Dendritic cell treated with granulocyte-macrophage colony-stimulating factor and Interleukin-4, amounts not matched to agents 40 ng/mL and 50 ng/mL, for 4 days (primary cell): ENCODE measurements around the gene HERC3.

Source experiments
- H3K27ac Mint-ChIP-seq: one replicate; pipeline ENCODE4 v1.8.0; 2022; ENCODE audit warnings: mild to moderate bottlenecking, mixed read lengths
- H3K27me3 Mint-ChIP-seq: one replicate; pipeline ENCODE4 v1.8.0; 2022; ENCODE audit warnings: mild to moderate bottlenecking, mixed read lengths
- H3K36me3 Mint-ChIP-seq: one replicate; pipeline ENCODE4 v1.8.0; 2022; ENCODE audit warnings: low read depth, mixed read lengths
- H3K4me1 Mint-ChIP-seq: one replicate; pipeline ENCODE4 v1.8.0; 2022; ENCODE audit warnings: low read depth, mixed read lengths
- H3K4me3 Mint-ChIP-seq: one replicate; pipeline ENCODE4 v1.8.0; 2022; ENCODE audit warnings: mild to moderate bottlenecking, moderate library complexity, mixed read lengths
- H3K9me3 Mint-ChIP-seq: one replicate; pipeline ENCODE4 v1.8.0; 2022; ENCODE audit warnings: mixed read lengths
- intact Hi-C: fragments of 100-400 bp; cut with micrococcal nuclease; formaldehyde crosslinking; loops from one replicate; pipeline ENCODE4 v1.15.0; 2022

HERC3 gene

GRCh38 chr4:88591787-88592599, at the start of gene HERC3:
Gene HERC3, plus strand, starts transcription at chr4:88592480. Its CDS starts 13,344 bp downstream, at chr4:88605824.
- intact Hi-C loops, result loop anchor here (5.0 kb wide), 1 partner anchor 585 kb away; the partner anchor contains the start of gene PKD2
- Mint-ChIP-seq H3K4me1 (peaks cover 39% of the 10 kb centered on the region), H3K27me3 (no peaks in the 10 kb centered on the region), H3K27ac (peak within 1 kb of the TSS; percentile 98), H3K9me3 (no peaks in the 10 kb centered on the region), H3K4me3 (peak within 1 kb of the TSS; percentile 85), H3K36me3 (peaks cover 36% of the 10 kb centered on the region)

GRCh38 chr4:88549815-88550214, 42.5 kb upstream of the HERC3 start:
- intact Hi-C loops, result loop anchor here (5.0 kb wide), 1 partner anchor 92 kb away; no protein-coding TSS in a partner anchor
- no peaks in the 10 kb centered on the region for H3K4me1 Mint-ChIP-seq
- H3K4me3 Mint-ChIP-seq, result no peak overlapping the region
- no peaks in the 10 kb centered on the region for H3K36me3 Mint-ChIP-seq
- peaks cover 12% of the 10 kb centered on the region for H3K9me3 Mint-ChIP-seq
- no peak overlapping the region for H3K27ac Mint-ChIP-seq
- no peaks in the 10 kb centered on the region for H3K27me3 Mint-ChIP-seq

GRCh38 chr4:88567591-88567990, 24.7 kb upstream of the HERC3 start:
- Mint-ChIP-seq H3K9me3 (no peaks in the 10 kb centered on the region), H3K36me3 (no peaks in the 10 kb centered on the region), H3K27me3 (no peaks in the 10 kb centered on the region), H3K27ac (no peak overlapping the region), H3K4me1 (peaks cover 12% of the 10 kb centered on the region), H3K4me3 (no peak overlapping the region)
- intact Hi-C loops, result no loop called here

DNA sequence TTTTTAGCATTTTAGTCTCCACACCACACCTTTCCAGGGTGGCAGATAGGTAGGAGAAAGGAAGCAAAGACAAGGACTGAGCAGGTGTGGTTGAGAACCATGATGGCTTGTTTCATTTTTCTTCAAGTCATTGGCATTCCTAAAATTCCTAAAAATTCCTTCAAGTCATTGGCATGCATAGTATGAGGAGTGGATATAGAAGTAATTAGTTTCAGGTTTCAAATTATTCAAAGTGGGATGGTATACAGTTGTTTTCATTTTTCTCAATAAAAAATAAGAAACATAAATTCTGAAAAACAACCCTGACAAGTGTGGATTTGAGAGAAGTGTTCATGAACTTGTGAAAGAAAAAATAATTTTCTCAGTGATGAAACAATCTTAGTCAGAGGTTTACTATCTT, 22.3 kb upstream of the HERC3 start:
- Mint-ChIP-seq H3K27ac (no peak overlapping the region), H3K36me3 (no peaks in the 10 kb centered on the region), H3K4me1 (peaks cover 6% of the 10 kb centered on the region), H3K27me3 (no peaks in the 10 kb centered on the region), H3K9me3 (no peaks in the 10 kb centered on the region), H3K4me3 (no peak overlapping the region)
- intact Hi-C loops, result no loop called here

- Mint-ChIP-seq H3K4me1 (peaks cover 6% of the 10 kb centered on the region), H3K27ac (no peak overlapping the region), H3K36me3 (no peaks in the 10 kb centered on the region), H3K9me3 (no peaks in the 10 kb centered on the region), H3K27me3 (no peaks in the 10 kb centered on the region), H3K4me3 (no peak overlapping the region)
- intact Hi-C loops, result no loop called here
These were observed 18.9 kb upstream of the HERC3 start for GRCh38 chr4:88573276-88573980.

- Mint-ChIP-seq H3K4me3 (no peak overlapping the region), H3K36me3 (no peaks in the 10 kb centered on the region), H3K9me3 (no peaks in the 10 kb centered on the region), H3K4me1 (peaks cover 6% of the 10 kb centered on the region), H3K27me3 (no peaks in the 10 kb centered on the region), H3K27ac (no peak overlapping the region)
- intact Hi-C loops, result no loop called here
These were observed 18.3 kb upstream of the HERC3 start for GRCh38 chr4:88573995-88574394.

- no peaks in the 10 kb centered on the region for H3K27me3 Mint-ChIP-seq
- H3K36me3 Mint-ChIP-seq, result no peaks in the 10 kb centered on the region
- intact Hi-C loops, result no loop called here
- no peaks in the 10 kb centered on the region for H3K9me3 Mint-ChIP-seq
- H3K27ac Mint-ChIP-seq, result no peak overlapping the region
- no peaks in the 10 kb centered on the region for H3K4me1 Mint-ChIP-seq
- H3K4me3 Mint-ChIP-seq, result no peak overlapping the region
These were observed 17.1 kb upstream of the HERC3 start for GRCh38 chr4:88575186-88575585.

GRCh38 chr4:88582493-88582892, 9.8 kb upstream of the HERC3 start:
- Mint-ChIP-seq H3K4me1 (peaks cover 8% of the 10 kb centered on the region), H3K9me3 (no peaks in the 10 kb centered on the region), H3K27ac (no peak overlapping the region), H3K4me3 (no peak overlapping the region), H3K36me3 (no peaks in the 10 kb centered on the region), H3K27me3 (no peaks in the 10 kb centered on the region)
- intact Hi-C loops, result no loop called here

DNA sequence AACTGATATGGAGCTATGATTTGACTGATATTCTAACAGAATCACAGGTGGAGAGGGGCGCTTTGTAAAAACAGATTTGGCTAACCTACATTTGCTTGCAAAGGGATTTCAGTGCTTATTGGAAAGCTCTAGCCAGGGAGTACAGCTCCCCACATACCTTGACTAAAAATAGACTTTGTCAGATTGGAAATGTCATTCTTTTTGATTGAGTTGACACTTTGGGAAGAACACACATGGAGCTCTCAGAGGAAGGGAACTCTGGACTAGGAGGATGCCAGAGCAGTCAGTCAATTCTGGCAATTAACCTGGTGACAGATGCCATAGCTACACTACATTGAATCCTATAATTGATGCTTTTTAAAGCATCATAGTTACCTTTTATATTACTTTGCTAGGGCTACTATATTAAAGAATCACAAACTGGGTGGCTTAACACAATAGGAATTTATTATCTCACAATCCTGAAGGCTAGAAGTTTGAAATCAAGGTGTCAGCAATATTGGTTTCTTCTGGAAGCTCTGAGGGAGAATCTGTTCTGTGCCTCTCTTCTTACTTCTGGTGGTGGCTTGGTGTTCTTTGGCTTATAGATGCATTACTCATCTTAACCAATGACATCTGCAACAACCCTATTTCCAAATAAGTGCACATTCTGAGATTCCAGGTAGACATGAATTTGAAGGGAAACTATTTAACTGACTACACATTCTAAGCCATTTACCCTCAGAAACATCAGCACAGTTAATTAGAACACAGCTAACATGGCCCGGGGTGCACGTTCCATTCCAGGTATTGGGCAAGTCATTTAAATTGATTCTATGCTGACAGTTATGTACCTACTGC, 8.4 kb upstream of the HERC3 start:
- no peaks in the 10 kb centered on the region for H3K27me3 Mint-ChIP-seq
- H3K36me3 Mint-ChIP-seq, result no peaks in the 10 kb centered on the region
- no peak overlapping the region for H3K4me3 Mint-ChIP-seq
- intact Hi-C loops, result no loop called here
- no peaks in the 10 kb centered on the region for H3K9me3 Mint-ChIP-seq
- H3K4me1 Mint-ChIP-seq, result peaks cover 8% of the 10 kb centered on the region
- H3K27ac Mint-ChIP-seq, result no peak overlapping the region

- Mint-ChIP-seq H3K27ac (no peak overlapping the region), H3K36me3 (no peaks in the 10 kb centered on the region), H3K4me3 (no peak overlapping the region), H3K9me3 (no peaks in the 10 kb centered on the region), H3K4me1 (peaks cover 8% of the 10 kb centered on the region), H3K27me3 (no peaks in the 10 kb centered on the region)
- intact Hi-C loops, result no loop called here
These were observed 7.8 kb upstream of the HERC3 start for GRCh38 chr4:88584471-88584900.

DNA sequence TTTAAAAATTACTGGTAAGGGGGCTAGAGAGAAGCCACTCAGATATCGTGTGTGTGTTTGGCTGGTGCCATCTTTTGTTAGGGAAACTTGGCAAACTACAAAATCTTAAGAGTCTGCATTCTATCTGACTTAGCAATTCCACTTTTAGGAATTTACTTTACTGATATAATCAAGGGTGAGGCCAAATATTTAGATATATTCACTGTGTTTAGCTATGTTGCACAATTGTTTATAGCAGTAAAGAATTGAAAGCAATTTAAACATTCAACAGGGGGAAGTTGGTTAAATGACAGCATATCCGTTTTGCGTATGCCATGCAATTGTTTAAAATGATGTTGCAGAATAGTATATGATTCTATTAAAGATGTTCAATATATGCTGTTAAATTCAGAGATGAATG, 6.4 kb upstream of the HERC3 start:
- H3K27me3 Mint-ChIP-seq, result no peaks in the 10 kb centered on the region

DNA sequence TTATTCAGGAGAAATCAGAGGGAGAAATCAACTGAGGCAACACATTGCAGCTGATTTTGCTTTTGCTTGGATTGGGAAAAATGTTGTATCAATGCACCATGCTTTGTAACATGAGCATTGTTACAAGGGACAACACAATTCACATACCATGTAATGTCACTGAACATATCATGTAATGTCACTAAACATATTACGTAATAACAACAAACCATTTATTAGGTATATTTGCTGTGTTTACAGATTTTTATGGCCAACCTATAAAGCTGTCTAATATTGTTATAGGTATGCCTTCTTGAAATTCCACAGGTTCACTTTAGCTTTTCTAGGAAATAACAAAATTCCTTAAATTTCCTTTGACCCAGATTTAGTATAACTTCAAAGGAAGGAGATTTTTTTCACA, 5.0 kb upstream of the HERC3 start:
- no peak overlapping the region for H3K4me3 Mint-ChIP-seq
- H3K27ac Mint-ChIP-seq, result no peak overlapping the region
- no peaks in the 10 kb centered on the region for H3K27me3 Mint-ChIP-seq
- H3K9me3 Mint-ChIP-seq, result no peaks in the 10 kb centered on the region
- peaks cover 16% of the 10 kb centered on the region for H3K4me1 Mint-ChIP-seq
- intact Hi-C loops, result loop anchor here (5.0 kb wide), 1 partner anchor 55 kb away; no protein-coding TSS in a partner anchor
- peaks cover 7% of the 10 kb centered on the region for H3K36me3 Mint-ChIP-seq

More for the DNA sequence above, 6.4 kb upstream of the HERC3 start:
- no peaks in the 10 kb centered on the region for H3K36me3 Mint-ChIP-seq
- intact Hi-C loops, result loop anchor here (5.0 kb wide), 1 partner anchor 54 kb away; no protein-coding TSS in a partner anchor
- H3K27ac Mint-ChIP-seq, result no peak overlapping the region
- no peak overlapping the region for H3K4me3 Mint-ChIP-seq
- H3K9me3 Mint-ChIP-seq, result no peaks in the 10 kb centered on the region
- peaks cover 8% of the 10 kb centered on the region for H3K4me1 Mint-ChIP-seq

DNA sequence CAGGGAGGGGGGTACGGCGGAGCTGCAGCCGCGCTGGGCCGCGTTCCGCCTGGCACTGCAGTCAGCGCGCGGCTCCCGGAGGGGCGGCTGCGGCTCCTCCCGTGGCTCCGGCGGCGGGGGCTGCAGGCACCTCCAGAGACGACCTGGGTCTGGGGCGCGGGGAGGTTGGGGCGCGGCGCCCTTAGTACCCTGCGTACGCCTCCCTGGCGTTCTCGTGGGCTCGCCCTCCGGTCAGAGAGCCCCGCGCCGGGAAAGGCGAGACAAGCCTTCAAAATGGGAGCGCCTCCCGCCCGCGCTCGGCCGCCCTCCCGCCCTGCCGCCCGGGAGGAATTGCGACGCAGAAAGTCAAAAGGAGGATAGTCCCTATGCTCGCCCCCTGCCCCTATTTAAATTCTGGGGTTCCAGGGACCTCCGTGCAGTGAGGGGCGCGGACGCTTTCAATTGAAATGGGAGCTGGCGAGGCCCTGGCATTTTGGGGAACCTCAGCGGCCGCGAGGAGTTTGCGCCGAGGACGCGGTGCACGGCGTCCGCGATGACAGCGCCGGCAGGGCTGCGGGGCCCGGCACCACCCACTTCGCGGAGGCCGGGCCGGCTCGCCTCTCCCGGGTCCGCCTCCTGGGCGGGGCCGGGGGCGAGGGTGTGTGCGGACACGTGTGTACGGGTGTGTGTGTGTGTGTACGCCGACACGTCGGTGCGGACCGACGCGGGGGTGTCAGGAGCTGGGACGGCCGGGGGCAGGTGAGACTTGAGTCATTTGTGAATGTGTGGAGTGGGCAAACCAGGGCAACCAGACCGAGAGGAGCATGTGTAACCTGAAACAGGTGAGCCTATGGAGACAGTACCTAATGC, 544 bp downstream of the HERC3 start:
- Mint-ChIP-seq H3K36me3 (peaks cover 42% of the 10 kb centered on the region), H3K4me1 (peaks cover 44% of the 10 kb centered on the region), H3K27me3 (no peaks in the 10 kb centered on the region), H3K4me3 (peak overlapping the region; percentile 85), H3K27ac (peak overlapping the region; percentile 98), H3K9me3 (no peaks in the 10 kb centered on the region)
- intact Hi-C loops, result loop anchor here (5.0 kb wide), 1 partner anchor 586 kb away; the partner anchor contains the start of gene PKD2
